ENCODE measurements around the gene CLCN1.

- TF ChIP-seq, protein P1, sequence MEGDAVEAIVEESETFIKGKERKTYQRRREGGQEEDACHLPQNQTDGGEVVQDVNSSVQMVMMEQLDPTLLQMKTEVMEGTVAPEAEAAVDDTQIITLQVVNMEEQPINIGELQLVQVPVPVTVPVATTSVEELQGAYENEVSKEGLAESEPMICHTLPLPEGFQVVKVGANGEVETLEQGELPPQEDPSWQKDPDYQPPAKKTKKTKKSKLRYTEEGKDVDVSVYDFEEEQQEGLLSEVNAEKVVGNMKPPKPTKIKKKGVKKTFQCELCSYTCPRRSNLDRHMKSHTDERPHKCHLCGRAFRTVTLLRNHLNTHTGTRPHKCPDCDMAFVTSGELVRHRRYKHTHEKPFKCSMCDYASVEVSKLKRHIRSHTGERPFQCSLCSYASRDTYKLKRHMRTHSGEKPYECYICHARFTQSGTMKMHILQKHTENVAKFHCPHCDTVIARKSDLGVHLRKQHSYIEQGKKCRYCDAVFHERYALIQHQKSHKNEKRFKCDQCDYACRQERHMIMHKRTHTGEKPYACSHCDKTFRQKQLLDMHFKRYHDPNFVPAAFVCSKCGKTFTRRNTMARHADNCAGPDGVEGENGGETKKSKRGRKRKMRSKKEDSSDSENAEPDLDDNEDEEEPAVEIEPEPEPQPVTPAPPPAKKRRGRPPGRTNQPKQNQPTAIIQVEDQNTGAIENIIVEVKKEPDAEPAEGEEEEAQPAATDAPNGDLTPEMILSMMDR (IDR thresholded peaks at IDR 0.05; ENCODE audit: borderline replicate concordance, extremely low read depth, low read length, poor library complexity, severe bottlenecking): no peak
- TF ChIP-seq EZH2 (IDR thresholded peaks at IDR 0.05; ENCODE audit: borderline replicate concordance, low read depth, low read length, severe bottlenecking): no peak
Observed at GRCh38 chr7:143295870-143296269, 20.0 kb upstream of the CLCN1 start.
